Mesenchymal stem cell (in vitro differentiated cells and primary cell): ENCODE measurements around the gene CCSER1.

Source experiments
- DNase-seq: peaks from one replicate; pipeline ENCODE4 v3.0.0-alpha.2; 2013
- H2AFZ ChIP-seq: one replicate; pipeline ENCODE4 v1.6.1; 2013; ENCODE audit warnings: low read depth, mild to moderate bottlenecking, control low read depth, inconsistent platforms, low read length, moderate library complexity
- H2AK5ac ChIP-seq: 2 replicates; pipeline ENCODE4 v1.6.1; 2013; ENCODE audit warnings: low read length, moderate library complexity, mild to moderate bottlenecking, inconsistent platforms; ENCODE audit not compliant: severe bottlenecking
- H2BK120ac ChIP-seq: one replicate; pipeline ENCODE4 v1.6.1; 2013; ENCODE audit warnings: low read depth, mild to moderate bottlenecking, inconsistent platforms, low read length, moderate library complexity
- H2BK12ac ChIP-seq, 2 experiments: one replicate each; pipeline ENCODE4 v1.6.1; 2013; ENCODE audit warnings: inconsistent platforms in 2 of 2, low read length in 2 of 2, mild to moderate bottlenecking in 2 of 2, moderate library complexity in 2 of 2, control low read depth in 1 of 2
- H2BK15ac ChIP-seq: one replicate; pipeline ENCODE4 v1.6.1; 2013; ENCODE audit warnings: mild to moderate bottlenecking, low read depth, inconsistent platforms; ENCODE audit not compliant: poor library complexity, severe bottlenecking
- H2BK5ac ChIP-seq: 2 replicates; pipeline ENCODE4 v1.6.1; 2013; ENCODE audit warnings: low read depth, mild to moderate bottlenecking, low read length, control low read depth, inconsistent platforms; ENCODE audit not compliant: poor library complexity, severe bottlenecking
- H3K14ac ChIP-seq, 2 experiments: one replicate each; pipeline ENCODE4 v1.6.1; 2013; ENCODE audit warnings: inconsistent platforms in 2 of 2, low read length in 2 of 2, control low read depth in 1 of 2, mild to moderate bottlenecking in 1 of 2, moderate library complexity in 1 of 2
- H3K18ac ChIP-seq, 2 experiments: one replicate each; pipeline ENCODE4 v1.6.1; 2013; ENCODE audit warnings: inconsistent platforms in 2 of 2, low read length in 2 of 2, control low read depth in 1 of 2, low read depth in 1 of 2, mild to moderate bottlenecking in 1 of 2
- H3K23ac ChIP-seq, 2 experiments: one replicate each; pipeline ENCODE4 v1.6.1; 2013; ENCODE audit warnings: inconsistent platforms in 2 of 2, low read length in 2 of 2, mild to moderate bottlenecking in 2 of 2, moderate library complexity in 2 of 2, control low read depth in 1 of 2
- H3K27ac ChIP-seq: 2 replicates; pipeline ENCODE4 v1.5.1; 2013; ENCODE audit warnings: mild to moderate bottlenecking, moderate library complexity, low read length, control low read depth, inconsistent platforms; ENCODE audit not compliant: poor library complexity, severe bottlenecking
- H3K27me3 ChIP-seq, 2 experiments: 2 replicates each; pipeline versions ENCODE4 v1.6.1 to v1.7.0; 2013; ENCODE audit warnings: low read length in 2 of 2, mild to moderate bottlenecking in 2 of 2, moderate library complexity in 2 of 2, control low read depth in 1 of 2, inconsistent platforms in 1 of 2; ENCODE audit not compliant: control insufficient read depth in 1 of 2, insufficient read depth in 1 of 2
- H3K36me3 ChIP-seq, 2 experiments: 2 replicates each; pipeline versions ENCODE4 v1.6.1 to v1.7.0; 2013; ENCODE audit warnings: low read length in 2 of 2, control low read depth in 1 of 2, inconsistent platforms in 1 of 2, low read depth in 1 of 2, mild to moderate bottlenecking in 1 of 2; ENCODE audit not compliant: insufficient read depth in 2 of 2, control insufficient read depth in 1 of 2
- H3K4ac ChIP-seq, 2 experiments: one replicate each; pipeline ENCODE4 v1.6.1; 2013; ENCODE audit warnings: inconsistent platforms in 2 of 2, low read length in 2 of 2, mild to moderate bottlenecking in 2 of 2, moderate library complexity in 2 of 2, control low read depth in 1 of 2, low read depth in 1 of 2
- H3K4me1 ChIP-seq: 2 replicates; pipeline ENCODE4 v1.6.1; 2013; ENCODE audit warnings: low read depth, low read length, control low read depth; ENCODE audit not compliant: control insufficient read depth, insufficient read depth
- H3K4me2 ChIP-seq: 2 replicates; pipeline ENCODE4 v1.6.1; 2013; ENCODE audit warnings: low read length, mild to moderate bottlenecking, inconsistent platforms; ENCODE audit not compliant: poor library complexity, severe bottlenecking
- H3K4me3 ChIP-seq, 2 experiments: 2 replicates each; pipeline versions ENCODE4 v1.5.1 to v1.7.0; 2013; ENCODE audit warnings: low read length in 2 of 2, mild to moderate bottlenecking in 2 of 2, control low read depth in 1 of 2, low read depth in 1 of 2; ENCODE audit not compliant: insufficient read depth in 1 of 2
- H3K79me1 ChIP-seq: replicated peaks from 2 replicates; pipeline ENCODE4 v1.6.1; 2013; ENCODE audit warnings: mild to moderate bottlenecking, control low read depth, low read length, inconsistent platforms; ENCODE audit not compliant: poor library complexity, severe bottlenecking
- H3K9ac ChIP-seq: 2 replicates; pipeline ENCODE4 v1.7.0; 2013; ENCODE audit warnings: mild to moderate bottlenecking, low read length, moderate library complexity
- H3K9me3 ChIP-seq: 2 replicates; pipeline ENCODE4 v1.7.0; 2013; ENCODE audit warnings: mild to moderate bottlenecking, low read length; ENCODE audit not compliant: control insufficient read depth
- H4K8ac ChIP-seq: one replicate; pipeline ENCODE4 v1.6.1; 2013; ENCODE audit warnings: inconsistent platforms, mild to moderate bottlenecking, low read length, moderate library complexity
- H4K91ac ChIP-seq: one replicate; pipeline ENCODE4 v1.6.1; 2013; ENCODE audit warnings: mild to moderate bottlenecking, low read length, inconsistent platforms
- whole genome bisulfite sequencing: methylation state at CpG from one replicate; pipeline ENCODE4 v1.1.7; 2013; ENCODE audit warnings: mixed read lengths; 5-methylcytosine and 5-hydroxymethylcytosine counted together

CCSER1 gene

DNA sequence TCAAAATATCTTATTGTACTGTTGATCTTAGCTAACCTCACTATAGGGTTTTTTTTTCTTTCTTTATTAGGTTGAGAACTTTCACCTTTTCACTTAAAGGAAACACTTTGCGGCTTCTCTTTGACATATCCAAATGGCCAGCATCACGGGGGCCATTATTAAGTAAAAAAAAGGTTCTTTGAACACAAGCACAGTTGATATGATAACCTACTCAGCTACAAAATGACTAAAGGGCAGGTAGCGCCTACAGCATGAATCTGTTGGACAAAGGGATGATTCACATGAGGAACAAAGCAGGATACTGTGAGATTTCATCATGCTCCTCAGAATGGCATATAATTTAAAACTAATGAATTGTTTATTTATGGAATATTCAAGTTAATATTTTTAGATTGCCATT, 119.6 kb downstream of the CCSER1 start:
- DNase-seq: no peak
- WGBS: 95% methylated on average over 2 of the region's 3 CpGs

DNA sequence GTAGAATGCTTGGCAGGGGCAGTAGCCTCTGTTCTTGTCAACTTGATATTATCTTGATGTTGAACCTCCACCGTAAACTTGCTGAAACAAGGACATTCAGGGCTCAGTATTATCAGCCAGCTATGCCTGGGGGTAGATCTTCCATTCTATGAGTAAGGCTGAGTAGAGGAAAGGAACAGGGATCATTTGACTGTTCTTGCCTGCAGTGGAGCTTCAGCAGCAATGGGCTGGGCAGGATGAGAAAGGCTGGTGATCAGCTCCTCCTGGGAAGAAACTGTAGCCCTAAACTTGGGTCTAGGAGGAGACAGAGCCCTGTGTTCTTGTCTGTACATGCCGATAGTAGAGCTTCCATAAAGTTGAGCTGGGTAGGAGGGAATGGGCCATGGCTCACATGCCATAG, 127.2 kb downstream of the CCSER1 start:
- Histone ChIP-seq H3K27ac (no peak overlapping the region), H3K14ac (no peak overlapping the region), H3K4me2 (no peak overlapping the region), H2BK5ac (no peak overlapping the region), H3K9ac (no peak overlapping the region), H3K27me3 (no peaks in the 10 kb centered on the region), H2AFZ (no peak overlapping the region), H2BK12ac (no peak overlapping the region), H3K9me3 (no peaks in the 10 kb centered on the region), H2AK5ac (no peak overlapping the region), H3K36me3 (no peaks in the 10 kb centered on the region), H3K4ac (no peak overlapping the region), H3K79me1 (no peaks in the 10 kb centered on the region), H3K4me3 (no peak overlapping the region), H2BK120ac (no peak overlapping the region), H4K91ac (no peak overlapping the region), H4K8ac (no peak overlapping the region), H3K23ac (no peak overlapping the region), H3K4me1 (no peaks in the 10 kb centered on the region), H3K18ac (no peak overlapping the region), H2BK15ac (no peak overlapping the region)
- no peak for DNase-seq
- WGBS: 85% methylated on average over 2 of the region's 2 CpGs

More for the DNA sequence above, 119.6 kb downstream of the CCSER1 start:
- Histone ChIP-seq H3K23ac (no peak overlapping the region), H3K79me1 (no peaks in the 10 kb centered on the region), H2BK12ac (no peak overlapping the region), H3K4ac (no peak overlapping the region), H2BK120ac (no peak overlapping the region), H4K8ac (no peak overlapping the region), H3K27ac (no peak overlapping the region), H2AK5ac (no peak overlapping the region), H3K18ac (no peak overlapping the region), H2BK15ac (no peak overlapping the region), H3K4me1 (no peaks in the 10 kb centered on the region), H2AFZ (no peak overlapping the region), H3K9me3 (no peaks in the 10 kb centered on the region), H2BK5ac (no peak overlapping the region), H3K14ac (no peak overlapping the region), H4K91ac (no peak overlapping the region), H3K4me2 (no peak overlapping the region), H3K9ac (no peak overlapping the region), H3K27me3 (no peaks in the 10 kb centered on the region), H3K4me3 (no peak overlapping the region), H3K36me3 (no peaks in the 10 kb centered on the region)

GRCh38 chr4:90274175-90274574, 147.0 kb downstream of the CCSER1 start:
- Histone ChIP-seq H3K4me3 (no peak overlapping the region), H3K14ac (no peak overlapping the region), H3K4me1 (no peaks in the 10 kb centered on the region), H3K9ac (no peak overlapping the region), H2AFZ (no peak overlapping the region), H4K8ac (no peak overlapping the region), H3K27me3 (no peaks in the 10 kb centered on the region), H2BK15ac (no peak overlapping the region), H2BK12ac (no peak overlapping the region), H3K23ac (no peak overlapping the region), H3K9me3 (peaks cover 2% of the 10 kb centered on the region), H3K4me2 (no peak overlapping the region), H3K18ac (no peak overlapping the region), H3K4ac (no peak overlapping the region), H3K79me1 (no peaks in the 10 kb centered on the region), H2BK5ac (no peak overlapping the region), H4K91ac (no peak overlapping the region), H3K27ac (no peak overlapping the region), H3K36me3 (no peaks in the 10 kb centered on the region), H2BK120ac (no peak overlapping the region), H2AK5ac (no peak overlapping the region)
- no peak for DNase-seq
- 92% methylated on average over 1 of the region's 1 CpG for WGBS

DNA sequence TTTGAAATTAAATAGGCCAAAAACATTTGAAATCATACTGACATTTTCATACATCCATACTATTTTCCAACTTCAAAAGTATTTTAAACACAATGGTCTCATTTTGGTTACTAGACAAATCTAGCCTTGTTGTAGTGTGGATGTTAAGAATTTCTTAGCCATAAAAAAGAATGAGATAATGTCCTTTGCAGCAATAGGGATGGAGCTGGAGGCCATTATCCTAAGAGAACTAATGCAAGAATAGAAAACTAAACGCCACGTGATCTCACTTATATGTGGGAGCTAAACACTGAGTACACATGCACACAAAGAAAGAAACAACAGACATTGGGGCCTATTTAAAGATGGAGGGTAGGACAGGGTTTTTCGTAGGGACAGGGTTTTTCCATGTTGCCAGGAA, 153.8 kb downstream of the CCSER1 start:
- no peak for DNase-seq
- WGBS: 65% methylated on average over 3 of the region's 3 CpGs
- H3K9me3 ChIP-seq: no peaks in the 10 kb centered on the region

More for the DNA sequence above, 153.8 kb downstream of the CCSER1 start:
- no peak overlapping the region for H3K18ac ChIP-seq
- H2BK5ac ChIP-seq: no peak overlapping the region
- no peak overlapping the region for H2BK120ac ChIP-seq
- H3K4me3 ChIP-seq: no peak overlapping the region
- no peaks in the 10 kb centered on the region for H3K36me3 ChIP-seq
- H2BK12ac ChIP-seq: no peak overlapping the region
- no peak overlapping the region for H2AFZ ChIP-seq
- no peak overlapping the region for H2AK5ac ChIP-seq
- H3K27me3 ChIP-seq: no peaks in the 10 kb centered on the region
- H3K14ac ChIP-seq: no peak overlapping the region
- no peak overlapping the region for H3K23ac ChIP-seq
- no peak overlapping the region for H2BK15ac ChIP-seq
- no peaks in the 10 kb centered on the region for H3K4me1 ChIP-seq
- no peak overlapping the region for H4K8ac ChIP-seq
- H4K91ac ChIP-seq: no peak overlapping the region
- H3K4me2 ChIP-seq: no peak overlapping the region
- H3K9ac ChIP-seq: no peak overlapping the region
- H3K79me1 ChIP-seq: no peaks in the 10 kb centered on the region
- H3K27ac ChIP-seq: no peak overlapping the region
- H3K4ac ChIP-seq: no peak overlapping the region
